A549 (cell line): ENCODE measurements around the gene CD69. TPM values are rescaled to one million over a fixed set of nuclear protein-coding genes. Genes with fewer than 3 reads are reported as not detected.

ENCODE experiments used
- ATAC-seq, 2 experiments: fragments of 200-7000 bp in 1 of 2; fragments of >200 bp in 1 of 2; cut with Nextera tagmentation in 1 of 2; cut with Tn5 transposase in 1 of 2; 3 replicates each; pipeline versions ENCODE4 v1.8.0 to v1.9.1; 2018 to 2020; ENCODE audit warnings: mild to moderate bottlenecking in 1 of 2, moderate library complexity in 1 of 2
- CTCF ChIA-PET: fragments of 300-600 bp; sonication (Branson Sonifier 250); formaldehyde crosslinking; extraction: SDS; loops from one replicate; lab custom pipeline; 2021; ENCODE audit warnings: antibody characterized with exemption, inconsistent platforms; lab: Yijun Ruan, JAX
- POLR2A ChIA-PET: fragments of 350-600 bp; formaldehyde crosslinking; extraction: SDS; loops from one replicate; lab custom pipeline; 2021; ENCODE audit warnings: antibody characterized with exemption, inconsistent platforms; lab: Yijun Ruan, JAX
- DNase-seq, 2 experiments: peaks; one replicate each; pipeline versions ENCODE4 v3.0.0 to v3.0.0-alpha.2; 2011 to 2016; ENCODE audit warnings: low read depth in 1 of 2, low spot score in 1 of 2
- FAIRE-seq: peaks from 2 replicates; lab custom pipeline; 2011; peaks lifted over from hg19 to GRCh38; lab: Jason Lieb, UNC
- H3K27ac ChIP-seq, 2 experiments: fragments of >200 bp; sonication (Bioruptor Twin); formaldehyde crosslinking; 3 replicates each; pipeline ENCODE4 v1.5.1; 2016 to 2017
- H3K4me1 ChIP-seq: fragments of >200 bp; sonication (Bioruptor Twin); formaldehyde crosslinking; 3 replicates; pipeline ENCODE4 v1.6.1; 2016
- H3K4me2 ChIP-seq: fragments of >200 bp; sonication (Bioruptor Twin); formaldehyde crosslinking; 3 replicates; pipeline ENCODE4 v1.6.1; 2016
- H3K4me3 ChIP-seq: fragments of >200 bp; sonication (Bioruptor Twin); formaldehyde crosslinking; 3 replicates; pipeline ENCODE4 v1.5.1; 2016
- H3K9me3 ChIP-seq: fragments of >200 bp; sonication (Bioruptor Twin); formaldehyde crosslinking; 3 replicates; pipeline ENCODE4 v1.6.1; 2016
- CHD4 ChIP-seq: fragments of 200-600 bp; sonication (generic); IDR thresholded peaks from 2 replicates; pipeline ENCODE4 v1.6.1; 2016; ENCODE audit warnings: antibody characterized with exemption, mild to moderate bottlenecking, borderline replicate concordance
- CTCF ChIP-seq: fragments of >200 bp; sonication (Bioruptor Twin); formaldehyde crosslinking; IDR thresholded peaks from 3 replicates; pipeline ENCODE4 v1.5.1; 2016
- EHF ChIP-seq: fragments of 250-450 bp; sonication (Bioruptor Pico); IDR thresholded peaks from 2 replicates; pipeline ENCODE4 v1.5.0; 2020; ENCODE audit warnings: mild to moderate bottlenecking
- EHMT2 ChIP-seq: fragments of 200-600 bp; sonication (generic); IDR thresholded peaks from 2 replicates; pipeline ENCODE4 v1.6.1; 2016; ENCODE audit warnings: antibody characterized with exemption, low read depth, mild to moderate bottlenecking, moderate library complexity
- ESRRA ChIP-seq: fragments of 150-350 bp; IDR thresholded peaks from 2 replicates; pipeline ENCODE4 v1.6.1; 2014; ENCODE audit warnings: mild to moderate bottlenecking, low read length, borderline replicate concordance
- FOSB ChIP-seq: fragments of 250-450 bp; sonication (Bioruptor Pico); IDR thresholded peaks from 2 replicates; pipeline ENCODE4 v1.5.0; 2020; ENCODE audit warnings: mild to moderate bottlenecking, moderate library complexity
- FOSL2 ChIP-seq, 2 experiments: fragments of 450-650 bp in 1 of 2; fragments of >200 bp in 1 of 2; sonication (Bioruptor Twin) in 1 of 2; formaldehyde crosslinking; IDR thresholded peaks; 2 replicates each; pipeline versions ENCODE4 v1.5.0 to v1.6.1; 2016 to 2020; ENCODE audit warnings: mild to moderate bottlenecking in 1 of 2, moderate library complexity in 1 of 2
- FOXS1 ChIP-seq: fragments of 250-450 bp; sonication (Bioruptor Pico); IDR thresholded peaks from 2 replicates; pipeline ENCODE4 v1.5.0; 2020; ENCODE audit warnings: mild to moderate bottlenecking, moderate library complexity
- HEYL ChIP-seq: fragments of 250-450 bp; sonication (Bioruptor Pico); IDR thresholded peaks from 2 replicates; pipeline ENCODE4 v1.8.0; 2021; ENCODE audit warnings: mild to moderate bottlenecking, moderate library complexity
- HOXB5 ChIP-seq: fragments of 250-450 bp; sonication (Bioruptor Pico); IDR thresholded peaks from 2 replicates; pipeline ENCODE4 v1.5.0; 2020; ENCODE audit warnings: mild to moderate bottlenecking, moderate library complexity
- JUN ChIP-seq, 2 experiments: fragments of >200 bp; sonication (Bioruptor Twin); formaldehyde crosslinking; IDR thresholded peaks; 2 replicates in 1 of 2; 3 replicates in 1 of 2; pipeline ENCODE4 v1.6.1; 2016 to 2017
- JUNB ChIP-seq: fragments of >200 bp; sonication (Bioruptor Twin); formaldehyde crosslinking; IDR thresholded peaks from 2 replicates; pipeline ENCODE4 v1.6.1; 2016
- KDM1A ChIP-seq: fragments of 200-600 bp; sonication (generic); IDR thresholded peaks from 2 replicates; pipeline ENCODE4 v1.6.1; 2016; ENCODE audit warnings: low read depth, mild to moderate bottlenecking
- KDM5A ChIP-seq: fragments of 200-600 bp; sonication (generic); IDR thresholded peaks from 2 replicates; pipeline ENCODE4 v1.6.1; 2016; ENCODE audit warnings: antibody characterized with exemption, mild to moderate bottlenecking
- MAZ ChIP-seq: fragments of 150-350 bp; IDR thresholded peaks from 2 replicates; pipeline ENCODE4 v1.6.1; 2014; ENCODE audit warnings: antibody characterized with exemption, low read depth, low read length, borderline replicate concordance
- RAD21 ChIP-seq, 2 experiments: fragments of >200 bp in 1 of 2; sonication (Bioruptor Twin) in 1 of 2; formaldehyde crosslinking in 1 of 2; IDR thresholded peaks in 1 of 2; conservative IDR thresholded peaks in 1 of 2; 2 replicates in 1 of 2; 3 replicates in 1 of 2; pipeline ENCODE4 v1.6.1; 2012 to 2018; ENCODE audit warnings: inconsistent platforms in 1 of 2
- RCOR1 ChIP-seq: fragments of 150-350 bp; IDR thresholded peaks from 2 replicates; pipeline ENCODE4 v1.6.1; 2014; ENCODE audit warnings: antibody characterized with exemption, low read length, low read depth
- RNF2 ChIP-seq: fragments of 200-600 bp; sonication (generic); IDR thresholded peaks from 2 replicates; pipeline ENCODE4 v1.6.1; 2016; ENCODE audit warnings: low read depth, mild to moderate bottlenecking, antibody characterized with exemption, moderate library complexity, borderline replicate concordance
- SREBF2 ChIP-seq: fragments of 450-650 bp; IDR thresholded peaks from 2 replicates; pipeline ENCODE4 v1.6.1; 2014; ENCODE audit warnings: mild to moderate bottlenecking, moderate library complexity
- TP53 ChIP-seq: fragments of 250-450 bp; sonication (Bioruptor Pico); IDR thresholded peaks from 2 replicates; pipeline ENCODE4 v1.5.0; 2021; ENCODE audit warnings: mild to moderate bottlenecking, moderate library complexity
- ZFP36 ChIP-seq: fragments of 450-650 bp; IDR thresholded peaks from 2 replicates; pipeline ENCODE4 v1.6.1; 2014; ENCODE audit warnings: borderline replicate concordance; ENCODE audit not compliant: partially characterized antibody
- ZNF302 ChIP-seq: fragments of 250-450 bp; sonication (Bioruptor Pico); IDR thresholded peaks from 2 replicates; pipeline ENCODE4 v1.9.0; 2021; ENCODE audit warnings: inconsistent platforms, mild to moderate bottlenecking, moderate library complexity
- WGBS: methylation state at CpG from one replicate; pipeline ENCODE4 v1.1.6; 2017; ENCODE audit errors: missing lambda C conversion rate; 5-methylcytosine and 5-hydroxymethylcytosine counted together
- polyA plus RNA-seq, 4 experiments: library from polyadenylated mRNA; depleted of rRNA in 3 of 4; stranded (reverse); fragments of >200 nt; fragmentation: RNase III in 1 of 4; extraction: RNeasy Plus Mini Kit Qiagen cat#74134 plus additional on column Dnase treatment in 1 of 4; gene quantifications; 2 replicates in 3 of 4; 3 replicates in 1 of 4; pipeline ENCODE4 v1.2.3, GENCODE V29; 2011 to 2017
- TF ChIP-seq, protein P1 (sequence below): fragments of 150-350 bp; IDR thresholded peaks from 2 replicates; pipeline ENCODE4 v1.6.1; 2014; ENCODE audit warnings: low read depth, mild to moderate bottlenecking, low read length
- TF ChIP-seq, protein P2 (sequence below): fragments of 200-600 bp; sonication (generic); IDR thresholded peaks from 2 replicates; pipeline ENCODE4 v1.6.1; 2016; ENCODE audit warnings: antibody characterized with exemption, mild to moderate bottlenecking, moderate library complexity
- TF ChIP-seq, protein P3 (sequence below): IDR thresholded peaks from 2 replicates; pipeline ENCODE4 v1.6.1; 2012

The CD69 gene
- polyA plus RNA-seq, 2 of the 4 experiments (the other 2 are of a cell fraction): not detected

- 10% methylated on average over 2 of the region's 2 CpGs for WGBS
- Histone ChIP-seq H3K4me1 (0 out of 3 replicates have a peak, but pooled peaks cover 3% of the 10 kb centered on the region), H3K4me3 (no peak overlapping the region), H3K9me3 (no peaks in the 10 kb centered on the region), H3K4me2 (no peak overlapping the region), H3K27ac (no peak overlapping the region)
- ChIA-PET CTCF (interaction anchor here (1.1 to 6.0 kb wide), 4 partner anchors 8 to 384 kb away, joined by 3 to 41 read pairs (median 4); partner anchors contain the start of gene CD69), POLR2A (no interaction called here)
- DNase-seq (no peak), FAIRE-seq (no peak), ATAC-seq (no peak)
- TF ChIP-seq, protein P1, sequence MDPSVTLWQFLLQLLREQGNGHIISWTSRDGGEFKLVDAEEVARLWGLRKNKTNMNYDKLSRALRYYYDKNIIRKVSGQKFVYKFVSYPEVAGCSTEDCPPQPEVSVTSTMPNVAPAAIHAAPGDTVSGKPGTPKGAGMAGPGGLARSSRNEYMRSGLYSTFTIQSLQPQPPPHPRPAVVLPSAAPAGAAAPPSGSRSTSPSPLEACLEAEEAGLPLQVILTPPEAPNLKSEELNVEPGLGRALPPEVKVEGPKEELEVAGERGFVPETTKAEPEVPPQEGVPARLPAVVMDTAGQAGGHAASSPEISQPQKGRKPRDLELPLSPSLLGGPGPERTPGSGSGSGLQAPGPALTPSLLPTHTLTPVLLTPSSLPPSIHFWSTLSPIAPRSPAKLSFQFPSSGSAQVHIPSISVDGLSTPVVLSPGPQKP: no peak
- no peak for TF ChIP-seq HEYL (CRISPR knock-in tag)
- no peak for TF ChIP-seq SREBF2
- TF ChIP-seq MAZ: no peak
- TF ChIP-seq CTCF: no peak
- no peak for TF ChIP-seq HOXB5 (CRISPR knock-in tag)
- no peak for TF ChIP-seq KDM1A
- no peak for TF ChIP-seq FOSL2 (IDR thresholded peaks at IDR 0.05)
- no peak for TF ChIP-seq FOSL2 (CRISPR knock-in tag; IDR thresholded peaks at IDR 0.05)
- no peak for TF ChIP-seq EHMT2
- no peak for TF ChIP-seq JUN (IDR thresholded peaks at IDR 0.05)
- TF ChIP-seq, protein P2, sequence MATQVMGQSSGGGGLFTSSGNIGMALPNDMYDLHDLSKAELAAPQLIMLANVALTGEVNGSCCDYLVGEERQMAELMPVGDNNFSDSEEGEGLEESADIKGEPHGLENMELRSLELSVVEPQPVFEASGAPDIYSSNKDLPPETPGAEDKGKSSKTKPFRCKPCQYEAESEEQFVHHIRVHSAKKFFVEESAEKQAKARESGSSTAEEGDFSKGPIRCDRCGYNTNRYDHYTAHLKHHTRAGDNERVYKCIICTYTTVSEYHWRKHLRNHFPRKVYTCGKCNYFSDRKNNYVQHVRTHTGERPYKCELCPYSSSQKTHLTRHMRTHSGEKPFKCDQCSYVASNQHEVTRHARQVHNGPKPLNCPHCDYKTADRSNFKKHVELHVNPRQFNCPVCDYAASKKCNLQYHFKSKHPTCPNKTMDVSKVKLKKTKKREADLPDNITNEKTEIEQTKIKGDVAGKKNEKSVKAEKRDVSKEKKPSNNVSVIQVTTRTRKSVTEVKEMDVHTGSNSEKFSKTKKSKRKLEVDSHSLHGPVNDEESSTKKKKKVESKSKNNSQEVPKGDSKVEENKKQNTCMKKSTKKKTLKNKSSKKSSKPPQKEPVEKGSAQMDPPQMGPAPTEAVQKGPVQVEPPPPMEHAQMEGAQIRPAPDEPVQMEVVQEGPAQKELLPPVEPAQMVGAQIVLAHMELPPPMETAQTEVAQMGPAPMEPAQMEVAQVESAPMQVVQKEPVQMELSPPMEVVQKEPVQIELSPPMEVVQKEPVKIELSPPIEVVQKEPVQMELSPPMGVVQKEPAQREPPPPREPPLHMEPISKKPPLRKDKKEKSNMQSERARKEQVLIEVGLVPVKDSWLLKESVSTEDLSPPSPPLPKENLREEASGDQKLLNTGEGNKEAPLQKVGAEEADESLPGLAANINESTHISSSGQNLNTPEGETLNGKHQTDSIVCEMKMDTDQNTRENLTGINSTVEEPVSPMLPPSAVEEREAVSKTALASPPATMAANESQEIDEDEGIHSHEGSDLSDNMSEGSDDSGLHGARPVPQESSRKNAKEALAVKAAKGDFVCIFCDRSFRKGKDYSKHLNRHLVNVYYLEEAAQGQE: no peak
- TF ChIP-seq KDM5A: no peak
- no peak for TF ChIP-seq RCOR1
- no peak for TF ChIP-seq FOSB (CRISPR knock-in tag)
- no peak for TF ChIP-seq FOXS1 (CRISPR knock-in tag)
- TF ChIP-seq ZFP36: no peak
Measured at GRCh38 chr12:9753073-9753472, 7.6 kb downstream of the CD69 start.

DNA sequence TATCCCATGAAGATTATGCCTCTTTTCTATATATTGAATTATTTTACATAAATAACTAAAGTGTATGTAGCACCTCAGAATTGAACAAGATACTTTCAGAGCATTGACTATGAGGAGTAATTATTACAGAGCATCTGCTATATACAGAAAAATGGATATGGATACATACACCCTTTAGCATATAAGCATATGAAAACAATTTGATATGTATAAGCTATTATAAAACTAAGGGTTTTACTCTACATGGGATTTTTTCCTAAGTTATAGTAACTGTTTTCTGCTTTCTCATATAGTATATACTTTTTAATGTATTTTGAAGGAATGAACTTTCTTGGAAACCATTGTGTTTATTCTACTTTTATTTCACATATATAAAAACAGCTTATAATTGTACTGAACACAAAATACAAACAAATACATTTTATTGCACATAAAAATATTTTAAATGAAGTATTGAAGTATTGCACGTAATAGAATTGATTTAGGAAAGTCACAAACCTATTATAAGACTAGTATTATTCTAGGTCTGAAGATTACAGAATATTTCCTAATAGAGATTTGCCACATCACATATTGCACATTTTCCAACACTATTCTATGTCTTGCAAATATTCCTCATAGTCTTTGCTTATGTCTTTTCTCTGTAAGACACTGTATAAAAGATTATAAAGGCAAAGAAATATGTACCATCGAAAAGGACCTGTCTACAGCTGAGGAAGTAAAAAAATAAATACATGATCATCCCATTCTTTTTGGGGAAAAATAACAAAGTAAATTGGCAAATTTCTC lies 8.4 kb downstream of the CD69 start:
- FAIRE-seq (no peak), ATAC-seq (no peak), DNase-seq (no peak)
- ChIA-PET CTCF (interaction anchor here (0.7 to 6.0 kb wide), 9 partner anchors 9 to 387 kb away, joined by 3 to 41 read pairs (median 7); partner anchors contain the start of gene CD69), POLR2A (no interaction called here)
- Histone ChIP-seq H3K27ac (no peak overlapping the region), H3K4me2 (no peak overlapping the region), H3K4me3 (no peak overlapping the region), H3K9me3 (no peaks in the 10 kb centered on the region), H3K4me1 (0 out of 3 replicates have a peak, but pooled peaks cover 3% of the 10 kb centered on the region)
- TF ChIP-seq RNF2: no peak
- no peak for TF ChIP-seq KDM1A
- TF ChIP-seq TP53: no peak
- no peak for TF ChIP-seq ESRRA
- no peak for TF ChIP-seq JUNB
- TF ChIP-seq EHF: no peak
- TF ChIP-seq CHD4: no peak
- no peak for TF ChIP-seq ZNF302 (CRISPR knock-in tag)
- TF ChIP-seq JUN (IDR thresholded peaks at IDR 0.05): no peak
- no peak for TF ChIP-seq RAD21 (conservative IDR thresholded peaks at IDR 0.05 in 1 of 2, IDR thresholded peaks at IDR 0.05 in 1 of 2)
- no peak for TF ChIP-seq HOXB5 (CRISPR knock-in tag)
- TF ChIP-seq, protein P3, sequence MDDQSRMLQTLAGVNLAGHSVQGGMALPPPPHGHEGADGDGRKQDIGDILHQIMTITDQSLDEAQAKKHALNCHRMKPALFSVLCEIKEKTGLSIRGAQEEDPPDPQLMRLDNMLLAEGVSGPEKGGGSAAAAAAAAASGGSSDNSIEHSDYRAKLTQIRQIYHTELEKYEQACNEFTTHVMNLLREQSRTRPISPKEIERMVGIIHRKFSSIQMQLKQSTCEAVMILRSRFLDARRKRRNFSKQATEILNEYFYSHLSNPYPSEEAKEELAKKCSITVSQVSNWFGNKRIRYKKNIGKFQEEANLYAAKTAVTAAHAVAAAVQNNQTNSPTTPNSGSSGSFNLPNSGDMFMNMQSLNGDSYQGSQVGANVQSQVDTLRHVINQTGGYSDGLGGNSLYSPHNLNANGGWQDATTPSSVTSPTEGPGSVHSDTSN: no peak
- 56% methylated on average over 2 of the region's 2 CpGs for WGBS
